Tibial artery (tissue), 4 donors: ENCODE measurements around the gene TMTC1.
"Not testable (repeated sequence)": the region's sequence is repeated elsewhere in the genome, so short reads cannot be mapped to it uniquely, and the experiment has no call there.

ENCODE experiments used
- DNase-seq, 2 donors: peaks; one replicate each; pipeline ENCODE4 v3.0.0-alpha.2; 2019
- H3K27ac ChIP-seq, 2 donors: fragments of 200-600 bp; sonication (generic) in 1 of 2; 1 replicate in 1 of 2; 2 replicates in 1 of 2; pipeline ENCODE4 v1.5.1; 2018 to 2019; ENCODE audit warnings: mild to moderate bottlenecking in 1 of 2
- H3K27me3 ChIP-seq, 2 donors: fragments of 200-600 bp; sonication (generic) in 1 of 2; one replicate each; pipeline versions ENCODE4 v1.5.1 to v1.6.0; 2016 to 2019
- H3K36me3 ChIP-seq, 3 donors: fragments of 200-600 bp; sonication (generic) in 2 of 3; one replicate each; pipeline ENCODE4 v1.5.1; 2016 to 2019; ENCODE audit warnings: mild to moderate bottlenecking in 2 of 3
- H3K4me1 ChIP-seq, 4 donors: fragments of 200-600 bp; sonication (generic) in 2 of 4; 1 replicate in 3 of 4; 2 replicates in 1 of 4; pipeline ENCODE4 v1.5.1; 2016 to 2019
- H3K4me3 ChIP-seq, 2 donors: fragments of 200-600 bp; sonication (generic) in 1 of 2; 1 replicate in 1 of 2; 2 replicates in 1 of 2; pipeline ENCODE4 v1.5.1; 2018 to 2019; ENCODE audit warnings: mild to moderate bottlenecking in 2 of 2
- H3K9me3 ChIP-seq, 3 donors: fragments of 200-600 bp; sonication (generic) in 1 of 3; one replicate each; pipeline ENCODE4 v1.5.1; 2016 to 2019
- CTCF ChIP-seq, 2 experiments: fragments of 200-600 bp in 1 of 2; fragments of 450-650 bp in 1 of 2; IDR thresholded peaks; one replicate each; pipeline ENCODE4 v1.5.1; 2017 to 2019; ENCODE audit warnings: antibody characterized with exemption in 2 of 2, mild to moderate bottlenecking in 1 of 2, moderate library complexity in 1 of 2
- intact Hi-C: fragments of 100-400 bp; cut with DNase I; formaldehyde crosslinking; loops from one replicate; pipeline ENCODE4 v1.15.0; 2023; ENCODE audit warnings: low total_unique reads

The TMTC1 gene

GRCh38 chr12:29563071-29563470, 220.7 kb downstream of the TMTC1 start:
- H3K27ac ChIP-seq = peak overlapping the region; percentile 51 to 65
- H3K9me3 ChIP-seq = no peaks in the 10 kb centered on the region
- TF ChIP-seq CTCF (IDR thresholded peaks at IDR 0.05) = no peak
- no peaks in the 10 kb centered on the region for H3K27me3 ChIP-seq
- no peak for DNase-seq
- intact Hi-C loops = no loop called here
- no peak overlapping the region for H3K4me3 ChIP-seq
- peaks cover 0 to 52% (median 24%) of the 10 kb centered on the region in 4 donors for H3K4me1 ChIP-seq
- H3K36me3 ChIP-seq = peaks cover 0 to 7% (median 7%) of the 10 kb centered on the region in 3 donors

- Histone ChIP-seq H3K27ac (peak overlapping the region; percentile 51 to 65), H3K9me3 (no peaks in the 10 kb centered on the region), H3K27me3 (no peaks in the 10 kb centered on the region), H3K4me3 (no peak overlapping the region), H3K36me3 (peaks cover 0 to 7% (median 7%) of the 10 kb centered on the region in 3 donors), H3K4me1 (peaks cover 0 to 52% (median 24%) of the 10 kb centered on the region in 4 donors)
- TF ChIP-seq CTCF (IDR thresholded peaks at IDR 0.05) = no peak
- intact Hi-C loops = no loop called here
- DNase-seq = peak; percentile 55 to 73
Observed at GRCh38 chr12:29562110-29562804, 221.5 kb downstream of the TMTC1 start.

- Histone ChIP-seq H3K9me3 (no peaks in the 10 kb centered on the region), H3K27me3 (no peaks in the 10 kb centered on the region), H3K36me3 (peaks cover 2 to 10% (median 7%) of the 10 kb centered on the region in 3 donors), H3K27ac (peak overlapping the region; percentile 51 to 65), H3K4me1 (peaks cover 0 to 52% (median 24%) of the 10 kb centered on the region in 4 donors), H3K4me3 (no peak overlapping the region)
- no peak for TF ChIP-seq CTCF (IDR thresholded peaks at IDR 0.05)
- DNase-seq = no peak
- intact Hi-C loops = no loop called here
Observed at GRCh38 chr12:29561664-29562071, 222.1 kb downstream of the TMTC1 start.

GRCh38 chr12:29559198-29559597, 224.5 kb downstream of the TMTC1 start:
- Histone ChIP-seq H3K36me3 (peaks cover 0 to 16% (median 7%) of the 10 kb centered on the region in 3 donors), H3K27me3 (no peaks in the 10 kb centered on the region), H3K4me1 (peaks cover 0 to 46% (median 22%) of the 10 kb centered on the region in 4 donors), H3K4me3 (no peak overlapping the region), H3K27ac (peak overlapping the region in 1 of 2 donors; percentile 9), H3K9me3 (no peaks in the 10 kb centered on the region)
- TF ChIP-seq CTCF (IDR thresholded peaks at IDR 0.05) = no peak
- intact Hi-C loops = no loop called here
- DNase-seq = no peak

- Histone ChIP-seq H3K4me3 (no peak overlapping the region), H3K27me3 (no peaks in the 10 kb centered on the region), H3K36me3 (peaks cover 0 to 16% (median 7%) of the 10 kb centered on the region in 3 donors), H3K27ac (no peak overlapping the region), H3K9me3 (no peaks in the 10 kb centered on the region), H3K4me1 (peaks cover 0 to 33% (median 12%) of the 10 kb centered on the region in 4 donors)
- intact Hi-C loops = no loop called here
- no peak for TF ChIP-seq CTCF (IDR thresholded peaks at IDR 0.05)
- DNase-seq = no peak
Observed at GRCh38 chr12:29556363-29556762, 227.4 kb downstream of the TMTC1 start.

GRCh38 chr12:29555451-29555850, 228.3 kb downstream of the TMTC1 start:
- DNase-seq, H3K27ac ChIP-seq, H3K27me3 ChIP-seq, H3K9me3 ChIP-seq, intact Hi-C loops, H3K4me3 ChIP-seq: not testable (repeated sequence)
- peaks cover 0 to 16% (median 7%) of the 10 kb centered on the region in 3 donors for H3K36me3 ChIP-seq
- H3K4me1 ChIP-seq = peaks cover 0 to 27% (median 11%) of the 10 kb centered on the region in 4 donors
